ENCODE results near the gene NLRP6.
A peak's percentile ranks its signal among the peaks of the same experiment; 100 is the strongest.

- TF ChIP-seq POLR2A (IDR thresholded peaks at IDR 0.05) (peak; percentile 58), CTCF (IDR thresholded peaks at IDR 0.05) (peak in 1 of 3 donors; percentile 35)
Observed at GRCh38 chr11:236774-237767, 41.1 kb upstream of the NLRP6 start, which contains the start of gene PSMD13.
